RKO (cell line): Measurements from ENCODE around the gene PRRX2.

Source experiments
- DNase-seq: peaks from one replicate; pipeline ENCODE4 v3.0.0-alpha.2; 2016; ENCODE audit warnings: low spot score

The PRRX2 gene

DNA sequence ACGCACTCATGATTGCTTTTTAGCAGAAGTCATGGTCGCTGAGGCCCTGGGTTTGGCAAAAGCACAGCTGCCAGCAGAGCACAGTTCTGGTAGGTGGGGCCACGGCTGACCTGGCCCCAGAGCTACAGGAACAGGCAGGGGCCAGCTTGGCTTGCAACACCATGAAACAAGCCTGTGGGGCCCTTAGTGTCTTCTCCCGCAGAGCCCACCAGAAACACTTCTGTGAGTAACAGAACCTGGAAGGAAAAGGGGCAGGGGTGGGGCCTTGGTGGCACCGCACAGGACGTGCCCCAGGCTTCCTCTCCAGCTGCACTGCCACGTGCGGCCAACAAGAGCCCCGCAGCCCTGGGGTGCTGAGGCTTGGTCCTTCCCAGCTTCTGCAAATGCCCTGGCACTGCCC lies 28.3 kb upstream of the PRRX2 start:
- no peak for DNase-seq

DNA sequence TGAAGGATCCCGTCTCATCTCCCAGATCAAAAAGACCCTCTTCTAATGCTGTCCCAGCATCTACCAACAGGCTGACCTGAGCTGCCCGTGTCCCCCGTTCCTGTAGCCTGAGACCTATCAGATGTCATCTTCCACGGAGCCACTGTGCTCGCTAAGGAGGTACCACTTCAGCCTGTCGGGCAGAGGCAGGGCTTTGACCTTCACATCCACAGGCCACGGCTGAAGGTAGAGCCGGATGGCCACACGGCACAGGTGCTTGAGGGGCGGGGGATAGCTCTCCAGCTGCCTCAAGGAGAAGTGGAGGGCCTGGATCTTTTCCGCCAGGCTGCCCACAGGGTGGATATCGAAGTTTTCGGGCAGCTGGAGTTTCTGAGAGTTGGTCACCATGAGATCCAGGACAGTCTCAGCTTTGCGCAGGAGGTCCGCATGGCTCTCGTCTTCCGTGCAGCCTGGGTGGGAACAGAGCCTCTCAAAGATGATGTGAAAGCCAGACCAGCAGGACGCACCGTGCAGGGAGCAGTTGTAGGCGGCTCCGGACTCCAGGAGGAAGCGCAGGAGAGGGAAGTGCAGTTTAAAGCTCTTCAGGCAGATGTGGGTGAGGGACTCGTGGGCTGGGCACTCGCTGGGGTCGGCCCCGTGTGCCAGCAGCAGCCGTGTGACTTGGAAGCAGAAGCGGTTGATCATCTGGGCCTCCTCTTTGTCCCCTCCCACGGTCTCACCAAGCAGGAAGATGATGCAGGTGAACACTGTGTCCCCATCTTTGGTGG lies 27.6 kb upstream of the PRRX2 start:
- DNase-seq: no peak

- no peak for DNase-seq
Measured at GRCh38 chr9:129639034-129639630, 26.3 kb upstream of the PRRX2 start.

DNA sequence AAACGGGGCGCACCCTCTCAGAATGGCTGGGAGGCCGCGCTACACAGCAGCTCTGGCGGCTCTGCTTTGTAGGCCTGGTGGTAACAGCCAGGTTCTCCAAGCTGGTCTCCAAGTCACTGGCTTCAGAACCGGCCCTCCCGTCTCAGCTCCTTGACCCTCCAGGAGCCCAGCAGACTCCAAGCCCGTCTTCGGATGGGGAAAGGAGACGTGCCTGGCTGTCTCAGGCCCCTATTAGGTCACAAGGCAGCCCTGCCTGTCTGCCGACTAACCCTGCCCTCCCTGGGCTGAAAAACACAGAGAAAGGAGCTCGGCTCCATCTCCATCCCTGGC lies 25.7 kb upstream of the PRRX2 start:
- DNase-seq: no peak

DNA sequence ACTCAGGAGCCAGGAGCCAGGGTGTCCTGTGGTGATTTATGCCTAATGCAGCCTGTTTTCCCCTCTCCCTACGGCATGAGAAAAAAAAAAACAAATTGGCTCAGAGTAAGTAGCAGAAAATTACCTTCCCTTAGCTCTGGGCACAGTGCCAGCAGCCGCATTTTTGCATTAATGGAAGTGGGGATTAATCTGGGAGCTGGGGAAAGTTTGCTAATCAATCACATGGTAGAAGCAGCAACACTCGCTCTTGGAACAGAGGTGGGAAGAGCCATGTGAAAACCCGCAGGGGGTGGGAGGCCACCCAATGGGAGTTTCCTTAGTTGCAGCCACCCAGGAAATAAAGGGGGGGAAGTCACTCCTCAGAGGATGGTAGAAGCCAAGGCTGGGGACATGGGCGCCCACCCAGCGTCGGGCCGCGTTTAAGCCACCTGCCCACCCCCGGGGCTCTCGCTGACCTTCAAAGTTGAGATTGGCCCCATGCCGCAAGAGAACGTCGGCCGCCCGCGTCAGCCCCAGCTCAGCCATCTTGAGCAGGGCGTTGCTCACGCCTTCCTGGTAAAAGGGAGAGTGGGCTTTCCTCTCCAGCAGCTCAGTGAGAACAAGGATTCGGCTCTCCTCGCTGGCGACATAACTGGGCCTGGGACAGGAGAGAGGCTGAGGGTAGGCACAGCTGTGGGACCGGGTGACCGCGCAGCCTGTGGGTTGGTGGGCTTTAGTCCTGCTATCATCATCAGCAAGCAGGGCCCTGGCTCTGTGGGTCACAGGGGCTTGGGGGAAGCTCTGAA lies 25.2 kb upstream of the PRRX2 start:
- no peak for DNase-seq

GRCh38 chr9:129640871-129641749 lies 24.3 kb upstream of the PRRX2 start:
- DNase-seq: peak; percentile 51

DNA sequence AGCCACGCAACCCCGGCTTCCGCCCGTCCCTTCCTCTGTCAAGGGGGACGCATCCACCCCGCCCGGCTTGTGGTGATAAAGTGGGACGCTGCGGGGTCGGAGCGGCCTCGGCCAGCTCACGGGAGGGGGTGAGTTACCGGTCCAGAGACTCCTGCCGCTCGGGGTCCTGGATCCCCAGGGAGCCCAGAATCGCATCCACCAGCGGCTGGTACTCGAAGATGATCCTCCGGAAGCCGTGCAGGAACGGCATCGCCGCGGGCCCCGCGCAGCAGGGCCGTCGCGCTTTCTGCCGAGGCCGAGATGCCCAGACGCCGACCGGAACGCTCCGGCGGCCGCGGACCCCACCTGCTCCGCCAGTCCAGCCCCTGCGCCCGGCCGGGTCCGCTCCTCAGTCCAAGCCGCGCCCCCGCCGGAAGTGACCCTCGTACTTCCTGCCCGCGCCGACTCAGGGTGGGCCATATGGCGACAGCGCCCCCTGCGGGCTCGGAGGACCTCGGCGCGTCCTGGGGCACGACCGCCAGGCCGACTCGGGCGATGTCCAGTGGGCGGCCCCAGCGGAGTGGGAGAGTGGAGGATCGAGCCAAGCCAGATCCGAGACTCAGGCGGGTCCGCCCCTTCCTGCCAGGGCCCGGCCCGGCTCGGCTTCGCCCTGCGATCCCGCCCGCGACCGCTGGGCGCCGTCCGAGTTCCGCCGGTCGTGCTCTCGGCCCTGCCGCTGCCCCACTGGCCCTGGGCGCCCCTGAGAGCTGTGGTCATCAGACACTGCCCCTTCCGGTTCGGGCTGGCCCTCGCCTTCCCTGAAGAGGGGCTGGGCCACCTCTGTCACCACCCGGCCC lies 23.5 kb upstream of the PRRX2 start, which contains the start of gene ASB6:
TSS of gene ASB6 (minus strand) at position 402 of the 836 bp plus-strand sequence. CDS start at position 250, 152 bp downstream.
- DNase-seq: peak; percentile 99

DNA sequence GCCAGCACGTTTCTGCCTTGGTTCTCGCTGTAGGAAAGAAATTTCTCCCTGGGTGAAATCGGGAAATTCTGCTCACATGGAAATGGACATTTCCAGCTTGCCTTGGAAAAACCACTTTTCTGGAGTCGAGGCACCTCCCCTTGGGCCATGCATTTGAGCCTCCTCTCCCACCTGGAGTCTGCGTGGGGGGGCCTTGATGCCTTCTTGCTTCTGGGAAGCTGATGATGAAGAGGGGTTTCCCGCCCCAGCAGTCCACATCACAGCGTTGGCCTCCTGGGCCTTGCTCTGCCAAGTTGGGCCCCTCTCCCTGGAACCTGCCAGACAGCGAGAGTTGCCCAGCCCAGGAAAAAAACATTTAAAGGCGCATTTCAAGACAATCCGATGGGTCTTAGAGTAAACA lies 21.7 kb upstream of the PRRX2 start:
- DNase-seq: no peak

DNA sequence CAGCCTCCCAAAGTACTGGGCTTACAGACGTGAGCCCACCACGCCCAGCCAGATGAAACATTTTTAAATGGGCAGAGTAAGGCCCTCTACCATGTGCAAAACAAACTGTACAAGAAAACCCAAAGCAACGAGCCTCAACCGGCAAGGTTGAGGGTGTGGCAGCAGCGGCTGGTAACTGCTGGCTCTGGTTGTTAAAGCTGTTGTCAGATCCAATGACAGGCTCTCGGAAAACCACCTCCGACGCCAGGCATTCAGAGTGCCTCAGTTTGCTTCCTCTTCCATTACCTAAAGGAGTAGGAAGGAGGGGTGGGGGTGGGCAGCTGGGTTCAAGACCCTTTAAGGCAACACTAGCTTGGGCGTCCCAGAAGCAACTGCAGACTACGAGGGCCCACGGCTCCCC lies 21.1 kb upstream of the PRRX2 start:
- no peak for DNase-seq

GRCh38 chr9:129644902-129645301 lies 20.5 kb upstream of the PRRX2 start:
- DNase-seq: no peak

GRCh38 chr9:129646252-129646651 lies 19.2 kb upstream of the PRRX2 start:
- no peak for DNase-seq

GRCh38 chr9:129646654-129647053 lies 18.8 kb upstream of the PRRX2 start:
- no peak for DNase-seq

- DNase-seq: no peak
Measured at GRCh38 chr9:129647635-129648034, 17.8 kb upstream of the PRRX2 start.

DNA sequence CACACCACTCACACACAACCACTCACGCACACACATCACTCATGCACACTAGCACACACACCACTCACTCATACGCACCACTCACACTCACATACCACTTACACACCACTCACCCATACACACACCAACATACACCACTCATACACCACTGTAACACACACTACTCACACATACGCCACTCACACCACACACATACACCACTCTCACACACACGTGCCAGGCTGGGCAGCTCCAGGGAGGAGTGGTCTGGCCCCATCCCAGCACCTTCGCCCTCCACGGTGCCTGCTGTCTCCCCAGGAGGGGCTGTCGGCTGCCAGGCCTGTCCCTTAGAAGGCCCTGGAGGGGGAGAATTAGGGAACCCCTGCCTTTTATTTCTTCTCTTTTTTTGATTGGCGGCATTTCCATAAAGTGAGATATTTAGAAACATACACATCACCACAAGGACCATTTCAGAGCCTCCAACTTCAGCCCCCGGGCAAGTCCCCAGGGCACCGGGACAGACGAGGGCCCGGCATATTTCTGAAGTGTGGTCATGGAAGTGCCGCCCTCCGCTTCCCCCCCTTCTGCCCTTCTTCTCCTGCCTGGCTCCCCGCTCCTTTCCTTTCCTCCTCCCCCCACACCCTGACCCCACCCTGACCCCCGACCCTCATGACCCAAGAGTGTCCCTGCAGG lies 17.2 kb upstream of the PRRX2 start:
- no peak for DNase-seq

DNA sequence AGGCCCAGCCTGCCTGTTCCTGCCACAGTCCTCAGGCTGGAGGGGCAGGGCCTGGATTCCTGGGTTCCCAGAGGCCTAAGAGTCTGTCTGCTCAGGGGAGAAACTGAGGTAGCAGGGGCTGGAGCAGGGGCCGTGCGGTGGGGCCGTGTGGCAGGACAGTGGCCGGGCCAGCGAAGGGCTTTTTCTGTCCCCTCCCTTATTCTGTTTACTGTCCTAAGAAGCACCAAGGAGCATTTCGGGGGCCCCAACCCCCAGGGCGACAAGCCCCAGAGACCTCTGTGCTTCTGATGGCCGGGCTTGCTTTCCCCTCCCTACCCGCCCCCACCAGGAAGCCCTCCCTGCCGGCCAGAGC lies 16.7 kb upstream of the PRRX2 start:
- no peak for DNase-seq

DNA sequence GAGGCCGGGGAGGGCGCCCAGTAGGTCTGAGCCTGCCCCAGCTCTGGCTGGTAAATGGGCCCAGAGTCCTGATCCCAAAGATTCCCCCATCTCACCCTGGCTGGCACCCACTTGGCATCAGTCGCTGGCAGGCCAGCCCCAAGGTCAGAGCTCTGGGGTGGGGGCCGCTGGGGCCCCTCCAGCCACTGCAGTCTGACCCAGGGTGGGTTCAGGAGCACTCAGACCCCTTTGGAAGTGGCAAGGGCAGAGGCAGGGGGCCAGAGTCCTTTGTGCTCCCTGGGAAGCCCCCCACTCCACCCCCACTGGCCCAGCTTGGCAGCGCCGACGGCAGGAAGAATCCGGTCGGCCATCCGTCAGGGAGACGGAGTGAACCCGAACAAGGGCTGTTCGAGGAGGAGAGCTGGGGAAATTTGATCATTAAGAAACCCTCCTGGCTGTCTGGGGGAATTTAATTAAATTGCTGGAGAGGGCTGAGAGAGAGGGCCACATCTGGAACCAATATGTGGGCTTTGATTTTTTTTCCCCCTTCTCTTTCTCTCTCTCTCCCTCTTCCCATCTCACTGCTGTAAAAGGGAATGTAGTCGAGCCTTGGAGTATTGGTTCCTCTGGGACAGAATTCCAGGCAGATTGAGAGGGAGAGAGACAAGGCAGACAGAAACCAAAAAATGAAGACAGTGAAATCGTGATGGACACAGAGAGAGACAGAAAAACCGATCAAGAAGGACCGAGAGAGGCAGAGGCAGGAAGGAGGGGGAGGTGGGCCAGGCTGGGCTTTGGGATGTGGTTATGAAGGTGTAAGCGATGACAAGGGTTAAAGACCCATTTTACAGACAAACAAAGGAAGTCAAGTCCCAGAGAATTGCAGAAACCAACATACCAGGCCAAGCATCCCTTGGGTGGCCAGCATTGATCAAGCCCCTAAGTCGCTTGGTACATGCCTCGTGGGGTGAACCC lies 15.4 kb upstream of the PRRX2 start:
- no peak for DNase-seq

DNA sequence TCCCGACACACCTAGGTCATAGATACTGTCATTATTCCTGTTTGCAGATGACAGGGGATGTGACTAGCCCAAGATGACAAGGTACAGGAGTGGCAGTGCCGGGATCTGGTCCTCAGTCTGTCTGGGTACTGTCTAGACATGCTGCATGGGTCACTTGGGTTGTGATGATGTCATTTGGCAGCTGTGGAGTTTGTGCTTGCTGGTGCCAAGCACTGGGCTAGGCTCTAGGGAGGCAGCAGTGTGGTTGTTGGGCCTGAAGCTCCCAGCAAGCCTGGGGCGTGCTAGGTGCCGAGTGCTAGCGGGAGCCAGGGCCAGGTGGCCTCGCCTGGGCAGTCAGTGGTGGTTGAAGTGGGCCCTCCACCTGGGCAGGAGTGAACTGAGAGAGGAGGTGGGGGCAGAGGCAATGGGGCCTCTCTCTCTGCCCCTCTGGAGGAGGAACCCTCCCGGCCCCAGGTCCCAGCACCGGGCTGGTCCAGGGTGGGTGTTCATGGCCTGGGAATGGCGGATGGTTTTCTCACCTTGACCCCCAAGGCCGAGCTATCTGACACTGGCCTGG lies 14.7 kb upstream of the PRRX2 start:
- no peak for DNase-seq

- no peak for DNase-seq
Measured at GRCh38 chr9:129653823-129654553, 11.5 kb upstream of the PRRX2 start.
